ENCODE data around the gene PPAT.
"Not testable (repeated sequence)": the region's sequence is repeated elsewhere in the genome, so short reads cannot be mapped to it uniquely, and the experiment has no call there.

PPAT gene

GRCh38 chr4:56386091-56386490 is 49.3 kb downstream of the PPAT start:
- DNase-seq (ENCODE audit: low read depth in 2 of 2): no peak

- DNase-seq (ENCODE audit: low read depth in 2 of 2): no peak
Observed at GRCh38 chr4:56375458-56375857, 60.0 kb downstream of the PPAT start.

GRCh38 chr4:56374956-56375355 is 60.5 kb downstream of the PPAT start:
- DNase-seq (ENCODE audit: low read depth in 2 of 2): no peak

GRCh38 chr4:56372774-56373173 is 62.6 kb downstream of the PPAT start:
- DNase-seq (ENCODE audit: low read depth in 2 of 2): no peak

GRCh38 chr4:56371426-56372220 is 63.8 kb downstream of the PPAT start:
- no peak for DNase-seq (ENCODE audit: low read depth in 2 of 2)

GRCh38 chr4:56370377-56370776 is 65.0 kb downstream of the PPAT start:
- DNase-seq (ENCODE audit: low read depth in 2 of 2): no peak

- DNase-seq (ENCODE audit: low read depth in 2 of 2): not testable (repeated sequence)
Observed at GRCh38 chr4:56362981-56363380, 72.4 kb downstream of the PPAT start.

- no peak for DNase-seq (ENCODE audit: low read depth in 2 of 2)
Observed at GRCh38 chr4:56360071-56360470, 75.3 kb downstream of the PPAT start.

GRCh38 chr4:56356650-56357049 is 78.8 kb downstream of the PPAT start:
- no peak for DNase-seq (ENCODE audit: low read depth in 2 of 2)

GRCh38 chr4:56348576-56348975 is 86.8 kb downstream of the PPAT start:
- no peak for DNase-seq (ENCODE audit: low read depth in 2 of 2)

GRCh38 chr4:56345458-56345857 is 90.0 kb downstream of the PPAT start:
- DNase-seq (ENCODE audit: low read depth in 2 of 2): no peak
